Activated effector memory CD4-positive, alpha-beta T cell treated with Interleukin-2 at 50 U/mL for 16 hours (primary cell): Measurements from ENCODE around the gene CCM2L.

Experiments
- DNase-seq: peaks from one replicate; pipeline ENCODE4 v3.0.0-alpha.2; 2020

The CCM2L gene

DNA sequence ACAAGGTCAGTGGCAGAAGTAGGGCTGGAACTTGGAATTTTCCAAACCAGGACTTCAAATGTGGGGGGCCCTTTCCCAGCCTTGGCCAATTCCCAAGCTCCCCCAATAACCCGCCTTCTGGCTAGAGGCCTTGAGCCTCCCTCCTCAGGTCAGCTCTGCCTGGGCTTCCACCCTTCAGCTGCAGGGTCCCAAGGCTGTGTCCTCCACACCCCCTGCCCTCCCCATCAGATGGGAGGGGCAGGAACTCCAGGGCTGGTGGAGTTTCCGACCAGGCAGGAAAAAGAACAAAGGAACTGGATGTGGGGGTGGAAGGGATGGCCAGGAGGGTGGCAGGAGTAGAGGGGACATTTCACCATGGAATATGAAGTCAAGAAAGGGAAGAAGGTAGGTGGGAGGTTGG lies at the start of gene CCM2L:
TSS of gene CCM2L (plus strand) at position 338 of the 400 bp plus-strand sequence. CDS start at position 355, 17 bp downstream.
- DNase-seq, result no peak

DNA sequence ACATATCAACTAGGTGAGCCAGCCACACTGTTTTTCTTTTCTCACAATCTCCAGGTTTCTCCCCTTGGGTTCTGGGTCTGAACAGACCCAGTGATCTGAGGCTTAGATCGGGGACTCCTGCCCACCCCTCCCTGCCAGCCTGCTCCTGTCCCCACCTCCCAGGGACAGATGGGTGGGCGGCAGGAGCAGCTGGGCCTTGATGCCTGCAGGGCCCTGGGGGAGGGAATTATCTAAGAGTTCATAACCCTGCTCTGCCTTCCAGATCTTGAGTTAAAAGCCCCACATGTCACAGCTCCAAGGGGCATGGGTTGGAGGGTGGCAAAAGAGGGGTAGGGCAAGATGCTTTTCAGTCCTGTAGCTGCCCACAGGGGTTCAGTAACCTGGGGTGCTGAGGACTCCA lies 47.5 kb upstream of the CCM2L start:
- DNase-seq, result no peak

DNA sequence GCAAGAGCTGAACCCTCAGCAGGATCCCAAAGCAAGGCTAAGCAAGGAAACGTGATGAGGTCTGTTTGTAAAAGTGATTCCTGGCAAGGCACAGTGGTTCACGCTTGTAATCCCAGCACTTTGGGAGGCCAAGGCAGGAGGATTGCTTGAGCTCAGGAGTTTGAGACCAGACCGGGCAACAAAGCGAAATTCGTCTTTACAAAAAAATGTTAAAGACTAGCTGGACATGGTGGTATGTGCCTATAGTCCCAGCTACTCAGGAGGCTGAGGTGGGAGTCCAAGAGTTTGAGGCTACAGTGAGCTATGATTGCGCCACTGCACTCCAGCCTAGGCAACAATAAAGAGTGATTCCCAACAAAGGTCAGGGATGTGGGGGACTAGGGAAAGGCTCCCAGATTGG lies 46.3 kb upstream of the CCM2L start:
- DNase-seq, result no peak

DNA sequence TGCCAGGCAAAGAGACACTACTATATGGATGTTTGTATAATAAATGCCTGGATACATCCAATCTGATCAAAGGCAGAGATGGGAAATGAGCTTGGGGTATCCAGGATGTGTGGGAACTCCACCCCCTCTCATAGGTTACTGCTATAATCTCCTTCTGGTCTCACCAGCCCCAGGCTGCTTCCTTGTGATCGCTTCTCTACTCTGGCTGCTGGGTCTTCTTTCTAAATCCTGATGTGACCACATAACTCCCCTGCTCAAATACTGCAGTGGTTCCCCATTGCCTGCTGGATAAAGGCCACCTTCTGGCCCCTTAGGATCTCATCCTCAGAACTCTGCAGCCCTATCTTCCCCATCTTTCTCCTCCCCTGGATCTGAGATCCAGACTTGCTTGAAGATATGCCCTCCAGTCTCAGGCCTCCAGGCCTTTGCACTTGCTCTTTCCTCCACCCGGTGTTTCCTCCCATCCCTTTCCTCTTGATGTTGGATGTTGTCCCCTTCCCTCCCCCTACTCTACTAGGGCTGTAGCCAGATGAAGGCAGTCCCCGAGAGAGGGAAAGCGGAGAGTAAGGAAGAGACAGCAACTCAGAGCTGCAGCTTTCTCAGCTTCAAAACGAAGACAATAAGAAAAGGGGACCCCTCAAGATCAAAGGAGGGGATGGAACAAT lies 43.1 kb upstream of the CCM2L start:
- no peak for DNase-seq

DNA sequence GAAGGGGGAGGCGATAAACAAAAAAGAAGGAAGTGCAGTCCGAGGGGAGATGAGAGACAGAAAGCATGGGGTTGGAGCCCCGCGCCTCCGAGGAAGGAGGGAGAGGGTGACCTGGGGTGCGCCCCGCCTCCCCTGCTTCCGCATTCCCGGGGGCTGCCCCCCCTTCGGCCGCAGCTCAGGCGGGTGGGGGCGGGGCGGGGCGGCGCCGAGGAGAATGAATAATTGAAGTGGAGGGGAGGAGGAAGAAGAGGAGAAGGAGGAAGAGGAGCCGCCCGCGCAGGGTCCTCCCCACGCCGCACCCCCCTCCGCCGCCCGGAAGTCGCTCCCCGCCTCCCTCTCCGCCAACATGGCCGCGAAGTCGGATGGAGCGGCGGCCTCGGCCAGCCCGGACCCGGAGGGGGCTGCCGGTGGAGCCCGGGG lies 42.4 kb upstream of the CCM2L start, which contains the start of gene XKR7:
TSS of gene XKR7 (plus strand) at position 322 of the 420 bp plus-strand sequence. CDS start at position 347, 25 bp downstream.
- DNase-seq, result no peak

DNA sequence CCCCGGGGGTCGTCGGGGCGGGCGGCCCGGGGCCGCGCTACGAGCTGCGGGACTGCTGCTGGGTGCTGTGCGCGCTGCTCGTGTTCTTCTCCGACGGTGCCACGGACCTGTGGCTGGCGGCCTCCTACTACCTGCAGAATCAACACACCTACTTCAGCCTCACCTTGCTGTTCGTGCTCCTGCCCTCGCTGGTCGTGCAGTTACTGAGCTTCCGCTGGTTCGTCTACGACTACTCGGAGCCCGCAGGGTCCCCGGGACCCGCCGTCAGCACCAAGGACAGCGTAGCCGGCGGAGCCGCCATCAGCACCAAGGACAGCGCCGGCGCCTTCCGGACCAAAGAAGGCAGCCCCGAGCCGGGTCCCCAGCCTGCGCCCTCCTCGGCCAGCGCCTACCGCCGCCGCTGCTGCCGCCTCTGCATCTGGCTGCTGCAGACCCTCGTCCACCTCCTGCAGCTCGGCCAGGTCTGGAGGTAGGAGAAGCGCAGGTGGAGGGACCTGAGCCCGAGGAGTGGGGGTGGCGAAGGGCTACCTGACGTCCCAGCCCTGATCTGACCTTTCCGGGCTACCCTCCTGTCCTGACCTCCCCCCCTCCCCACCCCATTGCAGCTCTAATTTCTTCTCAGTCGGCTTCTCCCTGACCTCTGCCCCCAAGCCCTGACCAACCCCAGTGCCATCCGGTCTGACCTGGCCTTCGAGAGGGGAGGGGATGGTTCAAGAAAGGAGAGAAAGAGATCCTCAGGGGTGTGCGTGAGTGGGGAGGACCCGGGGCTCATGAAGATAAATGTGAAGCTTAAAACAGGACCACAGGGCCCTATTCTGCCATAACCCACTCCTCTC lies 41.7 kb upstream of the CCM2L start:
- peak; percentile 69 for DNase-seq

DNA sequence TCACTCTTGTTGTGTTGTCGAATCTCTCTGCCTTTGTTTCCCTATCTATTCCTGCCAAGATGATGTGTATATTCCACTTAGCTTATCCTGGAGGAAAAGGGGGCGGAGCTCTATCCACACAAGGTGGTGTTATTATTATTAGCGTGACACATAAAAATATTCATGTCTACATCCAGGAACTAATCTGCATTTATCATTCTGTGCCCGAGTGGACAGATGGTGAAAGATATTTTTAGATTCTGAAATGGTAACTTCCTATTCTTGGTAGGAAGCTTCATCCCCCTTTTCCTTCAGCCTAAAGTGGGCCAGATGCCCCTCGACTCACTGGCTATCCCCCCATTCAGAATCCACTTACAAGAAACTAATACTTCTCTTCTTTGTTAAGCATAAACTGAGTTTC lies 40.2 kb upstream of the CCM2L start:
- no peak for DNase-seq

DNA sequence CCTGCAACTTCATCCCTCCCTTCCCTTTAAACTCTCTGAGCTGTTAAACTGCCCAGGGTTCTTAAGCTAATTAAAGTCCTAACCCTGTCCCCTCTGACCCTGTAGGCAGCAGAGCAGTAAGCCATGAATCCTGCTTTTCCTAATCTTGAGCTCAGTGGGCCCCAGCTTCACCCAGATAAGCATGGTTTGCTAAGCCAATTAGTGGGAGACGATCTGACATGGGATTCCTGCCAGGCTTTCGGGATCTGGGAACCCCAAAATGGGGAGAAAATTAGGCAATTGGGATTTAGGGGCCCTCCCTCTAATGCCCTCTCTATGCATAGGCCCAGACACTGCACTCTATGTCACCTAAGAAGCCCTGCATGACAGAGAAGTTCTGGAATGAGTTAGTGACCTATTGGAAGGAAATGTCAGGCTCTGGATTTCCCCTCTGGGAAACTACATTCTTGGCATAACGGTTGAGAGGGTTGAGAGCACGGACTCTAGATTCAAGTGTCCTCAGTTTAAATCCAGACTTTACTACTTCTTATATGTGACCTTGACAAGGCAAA lies 37.7 kb upstream of the CCM2L start:
- DNase-seq, result no peak

DNA sequence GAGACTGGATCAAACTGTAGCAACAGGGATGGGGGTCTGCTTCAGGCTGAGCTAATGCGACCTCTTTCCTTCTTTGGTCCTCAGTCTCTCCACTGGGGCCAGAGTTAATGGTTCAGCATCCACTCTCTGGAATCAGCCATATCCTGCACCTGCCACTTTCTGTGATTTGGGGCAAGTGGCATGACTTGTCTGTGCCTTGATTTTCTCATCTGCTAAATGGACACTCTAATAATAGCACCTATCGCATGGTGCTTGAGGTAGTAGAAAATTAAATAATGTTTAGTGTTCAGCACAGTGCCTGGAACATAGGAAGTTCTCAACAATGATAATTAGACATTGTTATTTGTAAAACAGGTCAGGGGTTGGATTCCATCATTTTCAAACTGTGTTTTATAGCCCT lies 35.9 kb upstream of the CCM2L start:
- no peak for DNase-seq

DNA sequence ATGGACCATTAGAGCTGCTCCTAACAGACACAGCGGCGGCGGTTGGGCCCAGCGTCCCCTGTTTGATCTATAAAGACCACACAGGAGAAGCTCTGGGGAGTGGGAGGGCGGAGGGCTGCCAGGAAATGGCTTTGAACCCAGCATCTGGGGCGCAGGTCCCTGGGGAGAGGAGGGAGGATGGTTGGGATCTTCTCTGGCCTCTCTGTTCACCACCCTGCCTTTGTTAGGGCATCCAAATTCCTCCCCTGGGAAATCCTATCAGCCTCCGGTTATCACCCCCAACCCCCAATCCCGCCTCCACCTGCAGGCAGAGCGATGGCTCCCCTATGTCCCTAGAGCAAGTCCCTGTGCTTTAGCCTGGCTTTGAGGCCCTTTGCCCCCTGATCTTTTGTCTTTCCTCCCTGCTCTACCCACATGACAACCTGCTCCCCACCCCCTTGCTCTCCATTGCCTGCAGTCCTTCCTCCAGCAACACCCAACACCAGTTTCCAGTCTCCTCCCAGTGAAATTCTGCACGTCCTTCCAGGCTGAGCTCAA lies 35.2 kb upstream of the CCM2L start:
- no peak for DNase-seq

DNA sequence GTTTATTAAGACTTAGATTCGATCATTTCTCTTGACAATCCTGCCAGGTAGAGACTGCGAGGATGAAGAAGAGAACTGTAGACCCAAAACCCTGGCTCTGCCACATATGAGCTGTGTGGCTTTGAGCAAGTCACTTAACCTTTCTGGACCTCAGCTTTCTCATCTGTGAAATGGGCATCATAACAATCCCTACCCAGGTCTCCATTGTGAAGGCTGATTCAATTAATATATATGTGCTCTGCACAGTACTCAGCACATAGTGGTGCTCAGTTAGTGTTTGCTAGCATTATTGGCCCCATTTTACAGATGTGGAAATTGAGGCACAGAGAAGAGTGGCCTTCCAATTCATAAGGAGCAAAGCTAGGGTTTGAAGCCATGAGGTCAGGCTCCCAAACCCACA lies 34.4 kb upstream of the CCM2L start:
- DNase-seq, result no peak

DNA sequence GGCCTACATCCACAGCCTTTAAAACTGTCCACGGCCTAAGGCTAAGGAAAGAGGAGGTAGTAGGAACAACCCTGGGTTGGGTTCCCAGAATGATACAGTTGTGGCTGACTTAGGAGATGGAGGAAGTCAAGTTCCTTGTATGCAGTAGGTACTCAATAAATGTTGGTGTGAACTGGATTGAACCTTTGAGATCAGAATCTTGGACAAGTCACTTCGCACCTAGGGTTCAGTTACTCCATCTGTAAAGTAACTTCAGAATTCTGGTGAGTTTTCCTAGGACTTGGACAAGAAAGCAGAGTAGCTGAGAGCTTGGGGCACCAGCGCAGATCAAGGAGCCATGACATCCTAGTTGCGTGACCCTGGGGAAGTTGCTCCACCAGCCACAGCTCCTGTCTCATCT lies 33.2 kb upstream of the CCM2L start:
- DNase-seq, result no peak

DNA sequence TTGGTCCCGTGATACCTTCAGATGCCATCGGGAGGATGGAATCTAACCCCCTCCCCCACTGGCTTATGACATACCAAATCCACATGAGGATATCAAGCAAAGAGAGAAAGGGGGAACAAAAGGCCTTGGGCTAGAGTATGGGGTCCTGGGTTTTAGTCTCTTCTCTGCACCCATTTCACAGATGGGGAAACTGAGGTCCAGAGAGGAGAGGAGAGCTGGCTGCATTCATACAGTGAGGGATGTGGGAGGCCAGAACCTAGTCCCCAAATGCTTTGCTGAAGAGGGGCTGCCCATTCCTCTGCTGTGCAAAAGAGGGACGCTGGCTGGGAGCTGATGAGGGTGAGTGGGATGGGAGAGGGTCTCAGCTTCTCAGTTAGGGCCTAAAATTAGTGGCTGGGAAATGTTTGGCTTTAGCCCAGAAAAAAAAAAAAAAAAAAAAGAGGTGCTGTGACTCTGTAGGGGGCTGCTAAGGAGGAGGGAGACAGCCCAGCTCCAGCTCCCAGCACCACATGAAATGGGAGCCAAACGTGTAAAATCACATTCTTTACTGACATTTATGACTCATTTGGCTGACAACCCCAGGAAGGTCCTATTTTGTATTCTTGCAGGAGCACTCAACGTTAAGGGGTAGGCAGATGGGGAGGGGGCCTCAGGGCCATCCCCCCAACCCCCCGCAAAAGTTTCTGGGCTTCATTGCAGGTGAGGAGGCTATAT lies 30.4 kb upstream of the CCM2L start:
- no peak for DNase-seq

DNA sequence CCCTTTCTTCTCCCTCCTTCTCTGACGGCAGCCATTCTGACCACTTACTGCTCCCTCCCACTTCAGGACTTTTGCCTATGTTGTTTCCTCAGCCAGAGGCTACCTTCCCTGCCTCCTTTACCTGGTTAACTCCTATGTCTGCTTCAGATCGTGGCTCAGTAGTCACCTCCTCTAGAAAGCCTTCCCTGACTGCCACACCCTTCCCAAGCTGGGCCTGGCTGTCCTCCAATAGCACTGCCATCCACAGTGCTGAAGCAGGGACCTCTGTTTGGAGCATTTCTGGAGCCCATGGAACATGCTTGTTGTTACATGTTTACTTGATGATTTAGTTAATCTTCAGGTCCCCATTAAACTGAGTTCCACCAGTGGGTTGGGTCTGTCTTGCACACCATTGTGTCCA lies 28.5 kb upstream of the CCM2L start:
- DNase-seq, result no peak

DNA sequence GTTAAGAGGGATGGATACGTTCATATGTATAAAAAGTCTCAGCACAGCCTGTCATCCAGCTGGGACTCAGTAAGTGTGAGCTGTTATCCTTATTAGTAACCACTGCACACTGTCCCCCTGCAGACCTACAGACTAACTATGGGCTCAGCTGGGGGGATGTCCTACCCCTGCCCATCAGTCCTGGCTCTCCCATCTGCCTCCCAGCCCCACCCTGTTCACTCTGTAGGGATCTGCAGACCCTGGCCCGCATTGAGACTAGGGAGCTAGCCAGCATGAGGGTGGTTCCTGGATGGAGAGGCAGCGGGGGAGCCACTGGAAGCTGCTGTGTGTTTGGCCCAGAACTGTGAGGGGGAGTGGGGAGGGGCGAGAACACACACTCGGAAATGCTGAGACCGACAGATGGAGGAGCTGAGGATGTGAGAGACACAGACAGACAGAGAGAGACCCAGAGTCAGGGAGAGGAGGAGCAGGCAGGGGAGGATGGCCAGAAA lies 25.2 kb upstream of the CCM2L start:
- no peak for DNase-seq

DNA sequence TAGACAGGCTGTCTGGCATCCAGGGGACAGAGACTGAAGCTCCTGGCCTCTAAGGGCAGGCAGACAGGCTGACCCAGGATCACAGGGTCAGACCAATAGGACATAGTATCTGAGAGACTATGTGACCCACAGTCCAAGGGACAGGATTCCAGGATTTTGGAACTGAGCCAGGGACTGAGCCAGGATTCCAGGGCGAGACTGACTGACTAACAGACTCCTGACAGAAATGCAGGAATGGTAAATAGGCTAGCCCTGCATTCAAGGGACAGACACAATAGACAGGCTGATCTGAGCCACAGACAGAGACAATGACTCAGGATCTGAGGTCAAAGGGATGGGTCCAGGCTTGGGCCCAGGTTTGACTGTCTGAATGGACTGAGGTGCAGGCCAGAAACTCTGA lies 22.5 kb upstream of the CCM2L start:
- DNase-seq, result no peak

DNA sequence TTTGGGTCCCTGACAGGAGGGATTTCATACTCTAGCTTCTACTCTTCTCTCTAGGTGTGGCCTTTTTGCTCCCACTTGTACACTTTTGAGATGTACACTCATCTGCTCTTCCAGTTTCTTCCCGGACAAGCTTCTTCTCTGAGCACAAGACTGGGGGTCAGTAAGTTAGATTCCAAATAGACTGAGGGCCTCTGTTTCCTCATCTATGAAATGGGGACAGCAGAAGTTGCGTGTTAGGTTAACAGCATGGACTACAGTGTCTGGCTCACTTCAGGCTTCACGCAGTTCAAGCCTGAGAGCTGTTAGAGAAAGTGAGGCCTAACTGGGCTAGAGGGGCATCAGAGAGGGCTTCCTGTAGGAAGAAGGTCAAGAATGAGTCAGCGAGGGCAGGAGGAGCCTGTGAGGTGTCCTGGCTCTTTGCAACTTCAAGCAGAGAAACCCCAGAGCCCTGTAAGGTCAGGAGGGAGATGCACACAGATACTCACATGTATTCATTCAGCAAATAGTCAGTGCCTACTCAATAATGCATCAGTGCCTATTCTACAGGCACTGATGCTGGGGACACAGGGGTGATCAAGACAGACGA lies 21.7 kb upstream of the CCM2L start:
- DNase-seq, result no peak

DNA sequence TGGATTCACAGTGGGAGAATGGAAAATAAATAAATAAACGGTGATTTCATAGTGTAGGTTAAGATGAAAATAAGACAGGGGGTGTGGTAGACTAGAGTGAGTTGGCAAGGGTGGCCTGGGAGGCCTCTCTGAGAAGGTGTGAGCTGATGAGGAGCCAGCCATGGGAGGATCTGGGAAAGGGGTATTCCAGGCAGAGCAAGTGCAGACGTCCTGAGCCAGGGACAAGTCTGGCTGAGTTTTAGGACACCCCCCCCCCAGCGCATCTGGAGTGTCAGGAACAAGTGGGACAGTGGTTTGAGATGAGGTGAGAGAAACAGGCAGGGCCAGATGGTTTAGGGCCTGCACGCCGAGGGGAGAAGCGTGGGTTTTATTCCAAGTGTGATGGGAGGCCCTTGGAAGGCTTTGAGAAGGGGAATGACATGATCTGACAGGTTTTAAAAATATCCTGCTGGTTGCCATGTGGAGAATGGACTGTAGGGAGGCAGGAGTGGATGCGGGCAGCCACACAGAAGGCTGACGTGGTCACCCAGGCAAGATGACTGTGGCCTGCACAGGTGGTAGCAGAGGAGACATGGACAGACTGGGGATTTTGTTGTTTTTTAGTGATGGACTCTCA lies 21.1 kb upstream of the CCM2L start:
- DNase-seq, result no peak

DNA sequence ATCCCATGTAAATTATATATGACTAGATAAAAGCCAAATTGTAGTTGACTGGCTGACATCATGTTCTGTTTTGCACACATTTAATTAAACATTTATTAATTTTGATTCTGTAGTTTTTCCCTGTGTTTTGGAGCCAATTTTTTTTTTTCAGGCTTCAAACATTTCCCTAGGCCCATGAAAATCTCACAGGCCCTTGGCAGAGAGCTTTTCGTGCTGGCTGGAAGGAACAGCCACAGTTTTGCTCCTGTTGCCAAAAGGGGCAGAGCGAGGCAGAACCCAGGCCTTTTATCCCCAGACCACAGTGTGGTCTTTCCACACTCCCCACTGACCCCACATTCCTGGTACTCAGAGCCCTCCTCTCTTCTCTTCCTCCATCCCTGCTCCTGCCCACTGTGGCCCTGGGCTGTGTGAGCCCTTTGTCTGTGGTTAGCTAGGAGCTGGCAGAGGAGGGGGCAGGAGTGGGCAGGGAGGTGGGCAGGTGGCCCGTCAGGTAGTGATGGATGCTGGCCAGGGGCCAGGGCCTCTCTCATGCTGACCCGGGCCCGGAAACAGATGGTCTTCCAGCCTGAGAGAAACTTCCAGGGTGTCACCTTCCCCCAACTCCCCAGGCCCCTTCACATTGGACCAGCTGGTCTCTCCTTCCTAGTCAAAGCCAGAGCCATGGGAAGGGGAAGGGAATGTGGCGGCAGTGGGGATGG lies 19.4 kb upstream of the CCM2L start:
- DNase-seq, result no peak

DNA sequence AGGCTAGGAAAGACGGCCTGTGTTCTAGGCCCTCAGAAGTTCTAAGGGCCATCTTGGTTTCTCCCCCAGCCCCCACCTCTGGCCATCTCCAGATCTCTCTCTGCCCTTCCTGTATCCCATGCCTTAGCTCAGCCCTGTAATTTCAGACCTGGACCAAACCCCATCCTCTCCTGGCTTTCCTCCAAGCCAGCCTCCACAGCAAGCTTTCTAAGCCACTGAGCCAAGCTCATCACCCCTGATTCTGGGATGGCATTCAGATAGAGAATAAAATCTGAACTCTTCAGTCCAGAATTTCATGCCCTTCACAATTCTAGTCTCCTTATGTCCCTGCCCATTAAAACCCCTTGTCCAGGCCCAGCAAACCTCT lies 18.9 kb upstream of the CCM2L start:
- DNase-seq, result no peak

DNA sequence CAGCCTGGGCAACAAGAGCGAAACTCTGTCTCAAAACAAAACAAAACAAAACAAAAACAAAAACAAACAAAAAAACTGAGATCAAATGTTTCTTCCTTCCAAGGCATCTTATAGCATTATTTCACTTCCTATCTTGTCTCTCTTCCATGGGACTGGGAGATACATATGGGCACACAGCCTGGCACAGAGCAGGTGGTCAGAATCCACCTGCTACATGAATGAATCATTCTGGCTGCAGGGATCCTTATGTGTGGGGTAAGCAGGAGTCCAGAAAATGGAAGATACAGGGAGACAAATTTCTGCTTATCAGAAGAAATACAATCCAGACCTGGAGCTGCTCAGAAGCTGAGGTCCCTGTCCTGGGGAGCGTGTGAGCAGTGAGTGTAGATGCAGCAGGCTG lies 18.2 kb upstream of the CCM2L start:
- no peak for DNase-seq

DNA sequence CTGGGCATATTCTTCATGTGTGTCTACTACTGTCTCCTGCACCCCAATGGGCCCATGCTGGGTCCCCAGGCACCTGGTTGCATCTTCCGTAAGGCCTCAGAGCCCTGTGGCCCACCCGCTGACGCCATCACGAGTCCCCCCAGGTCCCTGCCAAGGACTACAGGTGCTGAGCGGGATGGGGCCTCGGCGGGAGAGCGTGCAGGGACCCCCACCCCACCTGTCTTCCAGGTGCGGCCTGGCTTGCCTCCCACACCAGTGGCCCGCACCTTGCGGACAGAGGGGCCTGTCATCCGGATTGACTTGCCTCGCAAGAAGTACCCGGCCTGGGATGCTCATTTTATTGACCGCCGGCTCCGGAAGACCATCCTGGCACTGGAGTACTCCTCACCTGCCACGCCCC lies 13.2 kb upstream of the CCM2L start:
- DNase-seq, result no peak
